DMS79 treated with DMSO at 0.1 percent for 48 hours (cell line): ENCODE results near the gene WNT10A.

Experiments
- DNase-seq: peaks from one replicate; lab custom pipeline; 2025; lab: John Stamatoyannopoulos, UW

WNT10A gene

DNA sequence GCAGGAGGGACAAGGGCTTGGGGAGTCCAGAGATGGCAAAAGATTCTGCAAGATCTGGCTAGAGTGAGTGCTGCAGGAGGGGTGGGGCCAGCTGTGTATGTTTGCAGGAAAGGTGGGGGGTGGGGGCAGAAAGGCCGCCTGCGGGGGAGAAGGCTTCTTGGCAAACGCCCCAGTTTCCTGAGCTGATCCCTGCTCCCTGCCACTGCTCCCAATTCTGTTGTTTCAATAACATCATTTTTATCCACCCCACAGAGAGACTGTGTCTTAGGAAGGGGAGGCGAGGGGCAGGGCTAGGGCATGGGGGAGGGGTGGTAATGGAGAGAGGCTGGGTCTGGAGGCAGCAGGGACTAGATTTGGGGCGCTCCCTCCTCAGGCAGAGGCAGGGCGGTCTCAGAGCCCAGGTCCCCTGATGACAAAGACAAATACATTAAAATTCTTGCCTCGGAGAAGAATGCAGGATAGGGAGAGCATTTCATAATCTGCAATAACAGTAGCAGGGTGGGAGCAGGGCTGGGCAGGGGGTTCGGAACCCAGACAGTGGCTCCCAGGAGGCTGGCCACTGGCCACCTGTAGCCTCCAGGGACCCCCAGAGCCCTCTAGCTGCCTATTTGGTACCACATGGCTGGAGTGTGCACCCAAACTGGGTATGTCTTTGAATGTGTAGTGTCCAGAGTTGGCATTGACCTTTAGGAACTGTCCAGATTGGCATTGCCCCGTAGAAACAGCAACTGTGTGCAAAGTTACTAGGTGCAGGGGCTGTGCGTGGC, 23.1 kb upstream of the WNT10A start:
- DNase-seq, result no peak

DNA sequence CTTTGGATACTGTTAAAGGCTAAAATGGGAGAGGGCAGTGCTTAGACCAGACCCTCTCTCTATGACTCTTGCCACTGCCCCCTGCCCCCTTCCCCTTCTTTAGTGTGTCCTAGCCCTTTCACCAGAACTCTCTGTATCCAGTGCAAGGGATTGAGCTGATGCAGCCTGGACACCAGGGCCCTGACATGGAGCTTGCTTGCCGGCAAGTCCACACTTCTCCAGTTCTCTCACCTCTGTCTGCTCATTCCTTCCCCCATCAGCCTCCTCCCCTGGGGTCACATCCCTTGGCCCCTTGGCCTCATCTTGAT, 22.6 kb upstream of the WNT10A start:
- DNase-seq, result no peak

DNA sequence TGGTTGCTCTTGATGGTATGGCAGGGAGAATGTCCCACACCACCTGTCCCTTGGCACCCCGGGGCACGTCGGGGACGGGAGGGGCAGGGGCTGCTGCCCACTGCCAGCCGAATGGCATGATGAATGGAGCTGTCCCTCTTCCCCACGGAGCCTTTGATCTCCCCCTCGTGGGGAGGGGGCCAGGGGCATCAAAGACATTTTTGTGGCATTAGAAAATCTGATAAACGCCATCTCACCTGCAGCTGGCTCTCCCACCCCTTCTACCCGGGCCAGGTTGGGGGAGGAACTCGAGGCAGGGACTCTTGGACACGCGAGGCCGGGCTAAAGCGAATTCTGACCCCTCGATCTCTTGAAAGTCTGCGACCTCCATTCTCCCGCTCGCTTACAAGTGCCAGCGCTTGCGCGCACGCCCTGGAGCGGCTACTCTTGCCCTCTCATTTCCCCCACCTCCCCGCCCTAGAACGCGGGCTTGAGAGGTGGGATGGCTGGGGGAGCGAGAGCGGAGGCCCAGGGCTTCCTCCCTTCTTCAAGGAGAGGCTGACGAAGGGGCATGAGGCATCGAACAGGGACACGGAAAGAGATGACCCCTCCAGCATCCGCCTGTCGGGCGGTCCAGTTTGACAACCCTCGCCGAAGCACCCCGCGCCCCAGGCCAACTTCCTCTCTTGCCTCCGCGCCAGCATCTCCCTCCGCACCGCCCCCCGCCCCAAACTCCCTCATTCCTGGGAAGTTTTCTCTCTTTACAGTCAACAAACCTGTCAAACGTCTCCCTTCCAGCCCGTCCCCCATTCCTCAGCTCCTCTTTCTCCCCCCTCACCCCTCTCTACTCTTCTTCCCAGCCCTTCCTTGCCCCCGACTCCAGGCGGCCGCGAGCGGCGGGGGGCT, 21.7 kb upstream of the WNT10A start:
- DNase-seq, result no peak

DNA sequence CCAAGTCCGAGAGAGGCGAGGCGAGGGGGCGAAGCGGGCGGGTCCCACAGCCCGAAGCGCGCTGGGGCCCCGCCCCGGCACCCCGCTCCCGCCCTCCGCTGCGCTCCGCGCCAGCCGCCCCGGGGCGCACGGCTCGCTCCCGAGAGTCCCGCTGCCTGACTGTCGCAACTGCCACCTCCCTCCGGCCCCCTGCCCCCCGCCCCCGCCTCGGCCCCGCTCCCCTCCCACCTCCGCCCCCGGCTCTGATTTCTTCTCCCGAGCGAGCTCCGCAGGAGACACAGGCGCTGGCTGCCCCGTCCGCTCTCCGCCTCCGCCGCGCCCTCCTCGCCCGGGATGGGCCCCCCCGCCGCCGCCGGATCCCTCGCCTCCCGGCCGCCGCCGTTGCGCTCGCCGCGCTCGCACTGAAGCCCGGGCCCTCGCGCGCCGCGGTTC, 21.1 kb upstream of the WNT10A start, which contains the start of gene WNT6:
Gene WNT6 (plus strand): TSS at position 250 of the 432 bp plus-strand sequence. CDS start 233 bp downstream, outside the sequence.
- DNase-seq, result no peak

DNA sequence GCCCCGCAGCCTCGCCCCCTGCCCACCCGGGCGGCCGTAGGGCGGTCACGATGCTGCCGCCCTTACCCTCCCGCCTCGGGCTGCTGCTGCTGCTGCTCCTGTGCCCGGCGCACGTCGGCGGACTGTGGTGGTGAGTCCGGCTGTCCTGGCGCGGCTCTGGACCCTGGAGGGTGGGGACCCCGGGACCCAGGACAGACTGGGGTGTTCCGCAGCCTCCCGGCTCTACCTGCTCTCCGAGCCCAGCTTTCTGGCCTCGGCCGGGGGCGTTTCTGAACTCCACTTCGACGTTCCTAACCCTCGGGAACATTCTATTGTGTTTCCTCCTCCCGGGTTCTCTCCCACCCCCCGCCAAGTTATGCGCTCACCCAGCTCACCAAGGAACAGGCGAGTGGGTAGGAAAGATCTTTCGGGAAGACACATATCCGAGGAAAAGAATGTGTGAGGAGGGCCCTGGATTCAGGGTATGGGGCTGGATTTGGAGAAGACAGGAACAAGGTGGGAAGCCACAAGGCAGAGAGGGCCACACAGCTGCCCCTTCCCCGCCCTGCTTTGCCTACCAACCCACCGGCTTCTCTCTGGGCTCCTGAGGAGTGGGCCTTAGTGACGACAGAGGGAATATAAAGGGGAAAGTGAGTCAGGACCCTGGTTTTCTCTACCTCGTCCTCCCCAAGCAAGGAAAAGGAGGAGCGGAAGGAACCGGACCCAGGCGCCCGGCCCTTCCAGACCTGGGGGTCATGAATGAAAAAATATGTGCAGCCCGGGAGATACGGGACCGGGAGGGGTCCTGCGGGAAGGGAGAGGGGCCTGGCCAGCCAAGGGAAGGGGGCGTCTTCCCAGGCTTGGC, 20.4 kb upstream of the WNT10A start:
- DNase-seq, result no peak

DNA sequence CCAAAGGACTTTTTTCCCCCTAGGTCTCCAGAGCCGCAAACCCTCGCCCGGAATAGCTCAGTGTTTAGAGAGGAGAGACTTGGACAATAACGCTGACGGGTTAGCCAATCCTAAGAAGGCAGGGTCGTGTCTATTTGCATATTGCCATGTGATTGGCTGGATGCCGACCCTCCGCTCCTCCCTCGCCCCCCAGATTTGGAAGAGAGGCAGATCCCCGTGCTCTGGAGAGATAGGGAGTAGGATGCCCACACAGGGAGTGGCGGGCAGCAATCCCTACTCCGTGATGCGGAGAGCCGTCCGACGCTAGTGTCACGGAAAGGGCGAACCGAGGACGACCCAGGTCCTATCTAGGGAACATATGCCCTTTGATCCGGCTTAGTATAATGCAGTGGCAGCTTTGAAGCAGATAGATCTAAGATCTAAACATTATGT, 19.7 kb upstream of the WNT10A start:
- DNase-seq, result peak; percentile 50

DNA sequence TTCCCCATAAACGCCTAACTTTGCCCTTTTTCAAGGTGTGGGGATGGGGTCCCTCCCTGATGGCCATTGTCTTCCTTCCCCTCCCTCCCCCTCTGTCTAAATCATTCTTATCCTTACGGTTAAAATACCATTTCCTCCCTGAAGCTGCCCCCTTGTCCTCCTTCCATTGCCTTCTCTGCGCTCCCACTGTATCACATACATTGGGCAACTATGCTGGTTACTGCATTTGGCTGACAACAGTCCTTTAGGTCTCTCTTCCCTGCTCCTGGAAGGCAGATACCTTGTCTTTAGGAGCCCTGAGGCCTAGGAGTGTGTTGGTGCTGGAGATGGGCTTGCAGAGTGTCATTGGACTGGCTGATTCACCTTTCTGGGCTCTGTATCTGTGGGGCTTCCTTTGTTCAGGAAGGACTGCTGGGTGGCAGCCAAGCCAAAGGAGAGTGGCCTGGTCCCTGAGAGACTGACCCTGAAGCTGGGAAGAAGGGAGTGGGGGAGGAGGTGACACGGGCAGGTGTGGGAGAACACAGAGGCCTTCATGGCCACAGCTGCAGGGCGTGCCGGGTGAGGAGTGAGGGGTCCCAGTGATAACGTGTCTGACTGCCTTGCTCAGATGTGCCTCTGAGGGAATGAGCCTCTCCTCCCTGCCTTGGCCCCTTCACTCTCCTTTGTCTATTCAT, 18.9 kb upstream of the WNT10A start:
- no peak for DNase-seq

DNA sequence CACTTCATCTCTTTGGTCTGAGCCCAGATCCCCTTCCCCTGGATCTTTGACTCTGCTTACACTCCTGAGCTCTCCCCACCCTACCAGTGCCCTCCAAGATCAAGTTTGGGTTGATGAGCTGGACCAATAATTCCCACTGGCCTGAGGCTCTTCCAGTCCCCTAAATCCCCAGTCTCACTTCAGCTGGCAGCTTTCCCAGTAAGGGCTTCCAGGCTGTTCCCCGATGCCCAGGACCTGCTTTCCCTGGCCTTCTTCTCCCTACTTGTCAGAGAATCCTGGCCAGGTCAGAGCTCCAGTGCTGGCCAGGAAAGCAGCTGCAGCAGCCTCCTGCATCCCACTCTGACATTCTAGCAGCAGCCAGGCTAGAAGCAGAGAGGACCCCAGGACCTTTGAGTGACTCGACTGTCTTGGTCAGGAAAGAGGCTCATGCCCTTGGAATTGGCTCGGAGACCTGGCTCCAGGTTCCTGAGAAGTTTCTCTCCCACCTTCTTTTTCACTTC, 17.6 kb upstream of the WNT10A start:
- no peak for DNase-seq

DNA sequence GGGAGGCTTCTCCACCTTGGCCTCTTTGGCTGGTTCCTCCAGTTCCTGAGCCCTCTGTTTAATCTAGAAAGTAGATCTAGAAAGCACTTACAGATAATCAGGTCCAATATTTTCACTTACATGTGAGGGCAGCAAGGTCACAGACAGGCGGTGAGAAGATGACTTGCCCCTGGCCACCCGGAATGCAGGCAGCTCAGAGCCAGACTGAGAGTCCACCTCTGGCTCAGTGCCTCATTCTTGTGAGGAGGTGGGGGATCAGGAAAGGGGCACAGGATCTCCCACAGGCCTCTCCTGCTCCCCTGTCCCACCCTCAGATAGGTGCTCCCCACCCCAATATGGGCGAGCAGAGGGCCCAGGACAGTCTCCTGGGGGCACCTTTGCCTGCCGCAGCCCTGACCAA, 15.3 kb upstream of the WNT10A start:
- no peak for DNase-seq

DNA sequence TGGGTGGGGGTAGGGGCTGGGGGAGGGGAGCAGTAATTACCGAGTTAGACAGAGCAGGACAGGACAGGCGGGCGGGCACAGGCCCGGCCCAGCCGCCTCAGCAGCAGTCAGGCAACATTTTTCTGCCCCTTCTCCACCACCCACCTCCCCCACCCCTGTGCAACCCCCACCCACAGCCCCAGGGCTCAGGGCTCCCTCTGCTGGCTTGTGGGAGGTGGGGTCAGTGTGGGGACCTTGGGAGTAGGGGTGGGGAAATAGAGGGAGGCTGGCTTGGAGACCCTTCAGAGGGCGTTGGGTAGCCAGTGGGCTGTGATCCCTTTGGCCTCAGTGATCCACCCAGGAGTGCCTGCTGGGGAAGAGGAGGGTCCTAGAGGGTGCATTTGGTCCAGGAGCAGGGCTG, 14.7 kb upstream of the WNT10A start:
- no peak for DNase-seq

DNA sequence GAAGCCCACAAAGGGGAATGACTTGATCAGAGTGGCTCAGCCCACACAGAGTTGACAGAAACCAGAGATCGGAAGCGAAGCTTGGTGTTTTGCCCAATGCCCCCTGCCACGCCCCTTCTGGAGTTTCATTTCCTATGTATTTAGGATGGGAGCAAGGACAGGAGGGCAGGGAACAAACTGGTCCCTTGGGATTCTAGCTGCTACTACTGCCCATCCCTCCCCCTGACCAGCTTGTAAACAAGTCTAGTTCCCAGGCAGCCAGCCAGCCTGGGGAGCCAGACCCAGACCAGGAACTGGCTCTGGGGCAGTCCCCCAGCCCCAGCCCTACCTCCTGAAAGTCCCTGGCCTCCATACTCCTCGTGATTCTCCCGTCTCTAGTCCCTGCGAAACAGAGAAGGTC, 12.8 kb upstream of the WNT10A start:
- DNase-seq, result no peak

DNA sequence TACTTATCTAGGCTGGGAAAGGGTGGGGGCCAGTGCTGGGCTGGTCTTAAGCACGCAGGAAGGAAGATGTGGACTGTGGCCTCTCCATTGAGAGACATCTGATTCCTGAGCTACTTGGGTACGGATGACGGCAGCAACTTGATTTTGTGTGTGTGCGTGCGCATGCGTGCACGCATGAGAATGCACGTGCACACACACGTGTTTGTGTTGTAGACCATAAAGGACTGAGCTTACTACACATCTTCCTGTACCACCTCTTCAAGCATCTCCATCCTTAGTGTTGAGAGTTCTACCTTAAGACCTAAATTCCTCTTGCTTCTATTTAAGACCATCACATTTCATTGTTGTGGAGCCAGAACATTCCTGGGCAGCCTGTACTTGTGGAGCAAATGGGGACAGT, 11.6 kb upstream of the WNT10A start:
- DNase-seq, result no peak

DNA sequence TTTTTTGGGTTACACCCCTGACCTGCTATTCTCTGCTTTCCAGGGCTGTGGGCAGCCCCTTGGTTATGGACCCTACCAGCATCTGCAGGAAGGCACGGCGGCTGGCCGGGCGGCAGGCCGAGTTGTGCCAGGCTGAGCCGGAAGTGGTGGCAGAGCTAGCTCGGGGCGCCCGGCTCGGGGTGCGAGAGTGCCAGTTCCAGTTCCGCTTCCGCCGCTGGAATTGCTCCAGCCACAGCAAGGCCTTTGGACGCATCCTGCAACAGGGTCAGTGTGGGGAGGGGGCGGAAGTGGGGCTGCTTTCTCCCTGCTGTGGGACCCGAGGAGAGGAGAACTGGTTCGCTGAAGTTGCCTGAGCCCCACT, 9.7 kb upstream of the WNT10A start:
- DNase-seq, result no peak

DNA sequence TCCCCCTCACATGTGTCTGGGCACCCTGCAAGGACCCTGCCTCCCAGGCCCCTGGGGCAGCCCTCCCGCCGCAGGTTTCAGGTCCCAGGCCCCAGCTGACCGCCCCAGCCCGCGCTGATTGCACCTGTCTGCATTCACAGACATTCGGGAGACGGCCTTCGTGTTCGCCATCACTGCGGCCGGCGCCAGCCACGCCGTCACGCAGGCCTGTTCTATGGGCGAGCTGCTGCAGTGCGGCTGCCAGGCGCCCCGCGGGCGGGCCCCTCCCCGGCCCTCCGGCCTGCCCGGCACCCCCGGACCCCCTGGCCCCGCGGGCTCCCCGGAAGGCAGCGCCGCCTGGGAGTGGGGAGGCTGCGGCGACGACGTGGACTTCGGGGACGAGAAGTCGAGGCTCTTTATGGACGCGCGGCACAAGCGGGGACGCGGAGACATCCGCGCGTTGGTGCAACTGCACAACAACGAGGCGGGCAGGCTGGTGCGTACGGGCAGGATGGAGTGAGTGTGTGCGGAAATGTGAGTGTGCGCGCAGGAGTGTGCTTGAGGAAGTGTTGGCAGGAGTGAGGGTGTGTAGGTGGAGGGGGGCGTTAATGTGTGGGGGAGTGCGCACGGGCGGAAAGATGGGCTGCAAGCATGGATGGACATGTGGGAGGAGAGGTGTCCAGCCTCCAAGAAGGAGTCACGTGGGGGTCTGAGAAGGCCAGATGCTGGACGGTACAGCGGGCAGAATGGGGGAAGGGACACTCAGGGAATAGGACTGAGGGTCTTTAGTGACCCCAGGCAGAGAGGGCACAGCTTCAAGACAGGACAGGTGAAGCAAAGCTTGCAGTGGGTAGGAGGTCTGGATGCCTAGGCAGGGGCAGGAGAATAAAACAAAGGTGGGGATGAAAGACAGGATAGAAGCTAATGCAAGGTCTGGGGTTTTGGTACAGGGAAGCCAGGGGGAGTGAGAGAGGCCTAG, 9.0 kb upstream of the WNT10A start:
- no peak for DNase-seq

DNA sequence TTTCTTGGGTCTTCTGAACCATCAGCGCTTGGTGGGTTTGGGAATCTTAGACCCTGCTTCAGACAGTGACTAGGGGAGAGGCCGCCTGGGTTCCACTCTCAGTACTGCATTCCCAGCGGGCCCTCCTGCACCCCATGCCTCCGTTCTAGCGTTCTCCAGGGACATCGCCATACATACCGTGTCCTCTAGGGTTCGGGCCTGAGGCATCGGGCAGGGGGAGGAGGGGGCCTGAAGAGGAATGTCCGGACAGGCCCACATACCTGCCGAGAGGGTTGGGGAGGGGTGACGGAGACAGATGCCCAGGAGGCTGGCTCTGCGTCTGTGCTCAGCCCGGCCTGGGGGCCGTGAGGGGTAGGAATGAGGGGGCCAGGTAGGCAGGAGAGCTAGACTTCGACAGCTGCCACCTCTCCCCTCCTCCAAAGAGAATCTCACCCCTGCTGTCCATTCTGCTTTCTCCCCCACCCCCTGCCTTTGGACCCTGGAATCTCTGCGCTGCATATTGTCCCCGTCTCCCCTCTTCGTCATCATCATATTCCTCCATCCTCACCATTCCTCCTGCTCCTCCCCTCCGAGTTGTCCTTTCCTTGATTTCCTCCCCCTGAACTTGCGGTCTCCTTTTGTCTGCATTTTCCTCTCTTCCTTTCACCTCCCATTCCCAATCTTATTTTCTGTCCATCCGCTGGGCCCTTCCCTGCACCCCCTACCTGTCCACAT, 7.8 kb upstream of the WNT10A start:
- no peak for DNase-seq

DNA sequence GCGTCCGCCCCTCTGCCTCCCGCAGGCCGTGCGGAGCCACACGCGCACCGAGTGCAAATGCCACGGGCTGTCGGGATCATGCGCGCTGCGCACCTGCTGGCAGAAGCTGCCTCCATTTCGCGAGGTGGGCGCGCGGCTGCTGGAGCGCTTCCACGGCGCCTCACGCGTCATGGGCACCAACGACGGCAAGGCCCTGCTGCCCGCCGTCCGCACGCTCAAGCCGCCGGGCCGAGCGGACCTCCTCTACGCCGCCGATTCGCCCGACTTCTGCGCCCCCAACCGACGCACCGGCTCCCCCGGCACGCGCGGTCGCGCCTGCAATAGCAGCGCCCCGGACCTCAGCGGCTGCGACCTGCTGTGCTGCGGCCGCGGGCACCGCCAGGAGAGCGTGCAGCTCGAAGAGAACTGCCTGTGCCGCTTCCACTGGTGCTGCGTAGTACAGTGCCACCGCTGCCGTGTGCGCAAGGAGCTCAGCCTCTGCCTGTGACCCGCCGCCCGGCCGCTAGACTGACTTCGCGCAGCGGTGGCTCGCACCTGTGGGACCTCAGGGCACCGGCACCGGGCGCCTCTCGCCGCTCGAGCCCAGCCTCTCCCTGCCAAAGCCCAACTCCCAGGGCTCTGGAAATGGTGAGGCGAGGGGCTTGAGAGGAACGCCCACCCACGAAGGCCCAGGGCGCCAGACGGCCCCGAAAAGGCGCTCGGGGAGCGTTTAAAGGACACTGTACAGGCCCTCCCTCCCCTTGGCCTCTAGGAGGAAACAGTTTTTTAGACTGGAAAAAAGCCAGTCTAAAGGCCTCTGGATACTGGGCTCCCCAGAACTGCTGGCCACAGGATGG, 7.1 kb upstream of the WNT10A start:
- no peak for DNase-seq

DNA sequence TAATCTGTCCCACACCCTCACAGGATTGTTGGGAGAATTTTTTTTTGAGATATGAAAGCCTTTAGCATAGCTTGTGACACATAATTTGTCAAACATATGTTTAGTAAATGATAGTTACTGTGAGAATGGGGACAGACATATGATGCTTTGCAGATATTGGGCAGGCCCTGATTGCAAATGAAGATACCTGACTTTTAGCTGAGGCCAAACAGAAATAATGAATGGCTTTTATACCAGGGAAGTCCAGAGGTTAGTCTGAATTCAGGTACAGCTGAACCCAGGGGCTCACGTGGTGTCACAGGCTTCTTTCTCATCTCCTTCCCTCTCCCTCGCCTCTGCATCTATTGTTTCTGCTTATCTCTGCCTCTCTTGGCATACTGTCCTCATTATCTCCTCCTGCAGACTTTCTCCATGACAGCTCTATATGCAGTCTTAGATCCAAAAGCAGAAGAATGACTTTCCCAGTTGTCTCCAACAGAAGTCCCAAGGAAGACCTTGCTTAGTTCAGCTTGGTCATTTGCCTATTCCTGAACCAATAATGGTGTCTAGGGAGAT, 4.9 kb upstream of the WNT10A start:
- no peak for DNase-seq

DNA sequence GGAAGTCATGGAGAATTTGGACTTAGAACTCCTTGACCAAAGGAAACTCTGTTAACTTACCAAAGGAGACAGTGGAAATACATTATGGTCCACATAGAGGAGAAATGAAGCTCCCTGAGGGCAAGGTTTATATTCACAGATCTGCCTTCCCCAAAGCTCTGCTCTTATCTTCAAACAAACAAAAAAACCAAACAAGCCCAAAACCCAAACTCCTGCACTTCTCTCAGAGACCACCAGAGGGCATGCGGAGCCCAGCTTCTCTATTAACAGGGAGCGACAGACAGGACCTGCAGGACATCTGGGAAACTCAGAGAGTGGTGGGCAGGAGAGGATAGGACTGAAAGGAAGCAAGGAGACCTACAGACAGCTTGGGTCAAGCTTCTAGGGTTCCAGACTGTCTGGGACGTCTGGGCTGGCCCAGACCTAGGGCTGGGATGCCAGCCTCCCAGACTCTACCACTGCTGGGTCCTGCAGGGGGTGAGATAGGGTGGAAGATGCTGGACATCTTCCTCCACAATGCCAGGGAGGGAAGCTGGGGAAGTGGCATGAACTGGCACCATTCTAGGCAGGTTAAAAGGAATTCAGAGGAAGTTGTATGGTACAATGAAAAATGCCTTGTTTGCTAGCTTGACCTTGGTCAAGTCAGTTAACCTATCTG, 4.0 kb upstream of the WNT10A start:
- DNase-seq, result peak; percentile 77
